ENCODE results near the gene NFATC1. TPM values are rescaled to one million over a fixed set of nuclear protein-coding genes. Genes with fewer than 3 reads are reported as not detected.
A peak's percentile ranks its signal among the peaks of the same experiment; 100 is the strongest.

The NFATC1 gene
- total RNA-seq, 4 donors from 2014 or later = 2.1 to 41.3 (median 7.6) TPM

GRCh38 chr18:79486356-79487182 is 90.8 kb downstream of the NFATC1 start:
- Histone ChIP-seq H3K9me3 (no peaks in the 10 kb centered on the region), H3K36me3 (peaks cover 0 to 17% (median 0%) of the 10 kb centered on the region in 3 donors), H3K27me3 (no peaks in the 10 kb centered on the region), H3K4me3 (no peak overlapping the region), H3K4me1 (no peaks in the 10 kb centered on the region), H3K27ac (no peak overlapping the region)
- peak in 2 of 3 donors; percentile 36 to 42 for DNase-seq
- TF ChIP-seq POLR2A (IDR thresholded peaks at IDR 0.05) (no peak), CTCF (IDR thresholded peaks at IDR 0.05) (no peak)

GRCh38 chr18:79487183-79487800 is 91.6 kb downstream of the NFATC1 start:
- H3K9me3 ChIP-seq = no peaks in the 10 kb centered on the region
- peak in 2 of 3 donors; percentile 18 to 47 for DNase-seq
- TF ChIP-seq POLR2A (IDR thresholded peaks at IDR 0.05) = no peak
- no peak for TF ChIP-seq CTCF (IDR thresholded peaks at IDR 0.05)
- no peak overlapping the region for H3K27ac ChIP-seq
- no peak overlapping the region for H3K4me3 ChIP-seq
- H3K36me3 ChIP-seq = peaks cover 0 to 17% (median 0%) of the 10 kb centered on the region in 3 donors
- H3K27me3 ChIP-seq = no peaks in the 10 kb centered on the region
- H3K4me1 ChIP-seq = no peaks in the 10 kb centered on the region

GRCh38 chr18:79487801-79488201 is 92.1 kb downstream of the NFATC1 start:
- Histone ChIP-seq H3K27ac (no peak overlapping the region), H3K36me3 (peaks cover 0 to 17% (median 0%) of the 10 kb centered on the region in 3 donors), H3K27me3 (no peaks in the 10 kb centered on the region), H3K4me3 (no peak overlapping the region), H3K9me3 (no peaks in the 10 kb centered on the region), H3K4me1 (no peaks in the 10 kb centered on the region)
- TF ChIP-seq CTCF (IDR thresholded peaks at IDR 0.05) (no peak), POLR2A (IDR thresholded peaks at IDR 0.05) (no peak)
- DNase-seq = peak in 1 of 3 donors; percentile 33

GRCh38 chr18:79488311-79489050 is 92.8 kb downstream of the NFATC1 start:
- Histone ChIP-seq H3K4me1 (no peaks in the 10 kb centered on the region), H3K9me3 (no peaks in the 10 kb centered on the region), H3K27ac (no peak overlapping the region), H3K36me3 (peaks cover 0 to 17% (median 0%) of the 10 kb centered on the region in 3 donors), H3K27me3 (no peaks in the 10 kb centered on the region), H3K4me3 (no peak overlapping the region)
- peak in 2 of 3 donors; percentile 32 to 39 for DNase-seq
- TF ChIP-seq CTCF (IDR thresholded peaks at IDR 0.05) = no peak
- TF ChIP-seq POLR2A (IDR thresholded peaks at IDR 0.05) = no peak

- no peak for TF ChIP-seq CTCF (IDR thresholded peaks at IDR 0.05)
- TF ChIP-seq POLR2A (IDR thresholded peaks at IDR 0.05) = no peak
- no peaks in the 10 kb centered on the region for H3K27me3 ChIP-seq
Measured at GRCh38 chr18:79489051-79489898, 93.5 kb downstream of the NFATC1 start.

More at GRCh38 chr18:79489051-79489898, 93.5 kb downstream of the NFATC1 start:
- Histone ChIP-seq H3K36me3 (peaks cover 0 to 17% (median 0%) of the 10 kb centered on the region in 3 donors), H3K4me3 (no peak overlapping the region), H3K9me3 (no peaks in the 10 kb centered on the region), H3K4me1 (no peaks in the 10 kb centered on the region), H3K27ac (no peak overlapping the region)
- DNase-seq = peak in 2 of 3 donors; percentile 41 to 44
